Keratinocyte (primary cell): ENCODE results near the gene MEGF8. TPM values are rescaled to one million over a fixed set of nuclear protein-coding genes. Genes with fewer than 3 reads are reported as not detected.

Experiments
- DNase-seq: peaks from one replicate; pipeline ENCODE4 v3.0.0-alpha.2; 2011; ENCODE audit warnings: low read depth, missing footprints, low spot score
- FAIRE-seq: peaks from 2 replicates; lab custom pipeline; 2011; peaks lifted over from hg19 to GRCh38; lab: Jason Lieb, UNC
- H2AFZ ChIP-seq: 2 replicates; pipeline ENCODE4 v1.6.0; 2012; ENCODE audit warnings: low read length, control low read depth, inconsistent platforms; ENCODE audit not compliant: control insufficient read depth
- H3K27ac ChIP-seq: 2 replicates; pipeline ENCODE4 v1.5.1; 2011; ENCODE audit warnings: low read length; ENCODE audit not compliant: control insufficient read depth, insufficient read depth
- H3K27me3 ChIP-seq: 3 replicates; pipeline ENCODE4 v1.6.0; 2011; ENCODE audit warnings: low read length; ENCODE audit not compliant: control insufficient read depth, insufficient read depth; ENCODE audit errors: extremely low read depth
- H3K36me3 ChIP-seq, 2 experiments: 2 replicates in 1 of 2; 3 replicates in 1 of 2; pipeline ENCODE4 v1.5.1; 2011; ENCODE audit warnings: low read length in 2 of 2, mild to moderate bottlenecking in 1 of 2; ENCODE audit not compliant: control insufficient read depth in 2 of 2, insufficient read depth in 2 of 2; ENCODE audit errors: extremely low read depth in 1 of 2
- H3K4me1 ChIP-seq: 3 replicates; pipeline ENCODE4 v1.5.1; 2011; ENCODE audit warnings: low read length; ENCODE audit not compliant: control insufficient read depth, insufficient read depth; ENCODE audit errors: extremely low read depth
- H3K4me2 ChIP-seq: 3 replicates; pipeline ENCODE4 v1.6.0; 2011; ENCODE audit warnings: low read depth, low read length; ENCODE audit not compliant: control insufficient read depth, insufficient read depth; ENCODE audit errors: extremely low read depth
- H3K4me3 ChIP-seq, 3 experiments: fragments of 200-600 bp in 1 of 3; sonication (generic) in 1 of 3; 2 replicates in 2 of 3; 3 replicates in 1 of 3; pipeline ENCODE4 v1.5.1; 2011 to 2016; ENCODE audit warnings: low read length in 3 of 3, mild to moderate bottlenecking in 3 of 3, control low read depth in 2 of 3, inconsistent platforms in 1 of 3, low read depth in 1 of 3, mixed read lengths in 1 of 3, mixed run types in 1 of 3, moderate library complexity in 1 of 3; ENCODE audit not compliant: control insufficient read depth in 2 of 3, insufficient read depth in 2 of 3; ENCODE audit errors: extremely low read depth in 1 of 3
- H3K79me2 ChIP-seq: 2 replicates; pipeline ENCODE4 v1.6.0; 2012; ENCODE audit warnings: low read length; ENCODE audit not compliant: control insufficient read depth, insufficient read depth
- H3K9ac ChIP-seq: 3 replicates; pipeline ENCODE4 v1.6.0; 2011; ENCODE audit warnings: low read length; ENCODE audit not compliant: control insufficient read depth, insufficient read depth; ENCODE audit errors: extremely low read depth
- H3K9me1 ChIP-seq: 3 replicates; pipeline ENCODE4 v1.6.0; 2011; ENCODE audit warnings: low read length; ENCODE audit not compliant: control insufficient read depth, insufficient read depth; ENCODE audit errors: extremely low read depth
- H3K9me3 ChIP-seq: 2 replicates; pipeline ENCODE4 v1.5.1; 2012; ENCODE audit warnings: low read depth, low read length; ENCODE audit not compliant: control insufficient read depth
- H4K20me1 ChIP-seq: 3 replicates; pipeline ENCODE4 v1.6.0; 2011; ENCODE audit warnings: low read length; ENCODE audit not compliant: control insufficient read depth, insufficient read depth; ENCODE audit errors: extremely low read depth
- EZH2 ChIP-seq: IDR thresholded peaks from one replicate; pipeline ENCODE4 v1.6.1; 2012; ENCODE audit warnings: inconsistent platforms, mild to moderate bottlenecking, low read length, moderate library complexity
- dilution Hi-C: fragments of 300-500 bp; cut with MboI; formaldehyde crosslinking; loops from one replicate; pipeline ENCODE4 v1.7.0; 2020; ENCODE audit warnings: low sequenced_read_pairs; ENCODE audit not compliant: extremely low pct_ligation_motif_present
- polyA plus RNA-seq, 5 experiments: library from polyadenylated mRNA; depleted of rRNA in 3 of 5; stranded (reverse) in 3 of 5; stranded (forward) in 1 of 5; unstranded in 1 of 5; fragments of >200 nt; gene quantifications; 1 replicate in 1 of 5; 2 replicates in 3 of 5; 3 replicates in 1 of 5; pipeline versions ENCODE4 v1.2.1 to v1.2.3, GENCODE V29; 2011 to 2012; ENCODE audit warnings: missing spikeins in 2 of 5, low read depth in 1 of 5, low replicate concordance in 1 of 5
- TF ChIP-seq, protein P1 (sequence below), 3 experiments: IDR thresholded peaks in 1 of 3; conservative IDR thresholded peaks in 1 of 3; optimal IDR thresholded peaks in 1 of 3; 2 replicates in 2 of 3; 3 replicates in 1 of 3; pipeline versions ENCODE3 to v1.5.1; 2011; ENCODE audit warnings: low read length in 3 of 3, mild to moderate bottlenecking in 3 of 3, moderate library complexity in 2 of 3, control low read depth in 1 of 3, inconsistent platforms in 1 of 3; ENCODE audit not compliant: insufficient read depth in 2 of 3; ENCODE audit errors: extremely low read depth in 1 of 3

MEGF8 gene
- polyA plus RNA-seq, 1 donor (not counting 4 experiments of a cell fraction or from before 2014, with no cell fraction given) = 4.1 TPM

DNA sequence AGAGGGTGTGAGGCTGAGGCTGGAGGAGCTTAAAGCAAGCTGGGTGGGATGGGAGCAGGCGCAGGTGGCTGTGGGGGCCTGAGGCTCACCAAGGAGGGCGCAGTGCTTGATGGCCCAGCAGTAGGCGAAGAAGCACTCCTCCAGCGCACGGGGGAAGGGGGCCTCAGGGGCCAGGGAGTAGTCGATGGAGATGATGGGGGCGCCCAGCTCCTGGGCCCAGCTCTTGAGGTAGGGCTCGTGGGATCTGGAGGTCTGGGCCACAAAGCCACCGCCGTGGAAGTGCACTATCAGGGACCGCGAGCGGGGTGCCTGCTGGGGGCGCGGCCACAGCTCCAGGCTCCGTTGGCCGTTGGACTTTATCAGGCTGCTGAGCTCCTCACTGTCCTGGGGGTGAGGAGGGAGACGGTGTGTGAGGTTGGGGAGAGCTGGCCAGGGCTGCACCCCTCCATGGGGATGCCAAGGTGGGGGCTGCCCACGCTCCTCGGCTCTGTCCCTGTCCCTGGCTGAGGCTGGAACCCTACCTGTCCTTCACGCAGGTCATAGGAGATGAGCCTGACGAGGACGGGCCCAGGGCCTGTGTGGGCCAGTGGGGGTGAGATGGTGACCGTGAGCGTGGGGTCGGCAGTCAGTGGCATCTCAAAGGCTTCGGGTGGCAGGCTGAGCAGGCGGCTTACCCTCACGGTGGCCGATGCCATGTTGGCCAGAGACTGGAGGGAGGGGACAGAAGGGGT is 81.8 kb downstream of the MEGF8 start:
- no peaks in the 10 kb centered on the region for H3K79me2 ChIP-seq
- H3K9me3 ChIP-seq = no peaks in the 10 kb centered on the region
- no peak overlapping the region for H2AFZ ChIP-seq
- no peaks in the 10 kb centered on the region for H3K27me3 ChIP-seq
- no peak overlapping the region for H3K9ac ChIP-seq
- dilution Hi-C loops = no loop called here
- DNase-seq (no peak), FAIRE-seq (no peak)
- no peak overlapping the region for H3K4me3 ChIP-seq
- no peak for TF ChIP-seq EZH2
- TF ChIP-seq, protein P1, sequence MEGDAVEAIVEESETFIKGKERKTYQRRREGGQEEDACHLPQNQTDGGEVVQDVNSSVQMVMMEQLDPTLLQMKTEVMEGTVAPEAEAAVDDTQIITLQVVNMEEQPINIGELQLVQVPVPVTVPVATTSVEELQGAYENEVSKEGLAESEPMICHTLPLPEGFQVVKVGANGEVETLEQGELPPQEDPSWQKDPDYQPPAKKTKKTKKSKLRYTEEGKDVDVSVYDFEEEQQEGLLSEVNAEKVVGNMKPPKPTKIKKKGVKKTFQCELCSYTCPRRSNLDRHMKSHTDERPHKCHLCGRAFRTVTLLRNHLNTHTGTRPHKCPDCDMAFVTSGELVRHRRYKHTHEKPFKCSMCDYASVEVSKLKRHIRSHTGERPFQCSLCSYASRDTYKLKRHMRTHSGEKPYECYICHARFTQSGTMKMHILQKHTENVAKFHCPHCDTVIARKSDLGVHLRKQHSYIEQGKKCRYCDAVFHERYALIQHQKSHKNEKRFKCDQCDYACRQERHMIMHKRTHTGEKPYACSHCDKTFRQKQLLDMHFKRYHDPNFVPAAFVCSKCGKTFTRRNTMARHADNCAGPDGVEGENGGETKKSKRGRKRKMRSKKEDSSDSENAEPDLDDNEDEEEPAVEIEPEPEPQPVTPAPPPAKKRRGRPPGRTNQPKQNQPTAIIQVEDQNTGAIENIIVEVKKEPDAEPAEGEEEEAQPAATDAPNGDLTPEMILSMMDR (optimal IDR thresholded peaks at IDR 0.05 in 1 of 3, IDR thresholded peaks at IDR 0.05 in 1 of 3, conservative IDR thresholded peaks at IDR 0.05 in 1 of 3; ENCODE audit: extremely low read depth in 1 of 3, insufficient read depth in 2 of 3, low read length in 3 of 3) = no peak
- no peak overlapping the region for H3K4me2 ChIP-seq
- peaks cover under 1% of the 10 kb centered on the region for H3K4me1 ChIP-seq
- H4K20me1 ChIP-seq = peaks cover 3% of the 10 kb centered on the region
- H3K36me3 ChIP-seq = peaks cover 13 to 15% of the 10 kb centered on the region in 2 experiments
- no peaks in the 10 kb centered on the region for H3K9me1 ChIP-seq
- H3K27ac ChIP-seq = no peak overlapping the region

DNA sequence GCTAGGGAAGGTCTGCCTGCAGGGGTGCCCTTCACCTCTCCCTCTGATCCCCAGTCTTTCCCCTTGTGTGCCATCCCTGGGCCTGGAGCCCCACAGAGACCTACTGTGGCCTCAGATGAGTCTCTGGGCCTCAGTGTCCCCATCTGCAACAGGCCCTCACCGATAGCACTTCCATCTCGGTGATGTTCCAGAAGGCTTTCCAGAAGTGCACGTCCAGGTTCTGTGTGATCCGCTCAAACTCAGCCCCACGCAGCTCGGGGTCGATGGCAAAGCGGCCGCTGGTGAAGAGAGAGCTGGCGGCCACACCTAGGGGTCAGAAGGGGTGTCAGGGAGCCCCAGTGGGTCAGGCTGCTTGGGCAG is 82.4 kb downstream of the MEGF8 start:
- Histone ChIP-seq H3K27ac (no peak overlapping the region), H3K4me2 (no peak overlapping the region), H3K4me1 (peaks cover 2% of the 10 kb centered on the region), H3K9me3 (no peaks in the 10 kb centered on the region), H3K27me3 (no peaks in the 10 kb centered on the region), H3K79me2 (no peaks in the 10 kb centered on the region), H3K36me3 (peaks cover 12 to 15% of the 10 kb centered on the region in 2 experiments), H3K9ac (no peak overlapping the region), H3K9me1 (no peaks in the 10 kb centered on the region), H3K4me3 (no peak overlapping the region), H2AFZ (no peak overlapping the region), H4K20me1 (peaks cover 3% of the 10 kb centered on the region)
- FAIRE-seq (no peak), DNase-seq (no peak)
- dilution Hi-C loops = no loop called here
- TF ChIP-seq, protein P1 (optimal IDR thresholded peaks at IDR 0.05 in 1 of 3, IDR thresholded peaks at IDR 0.05 in 1 of 3, conservative IDR thresholded peaks at IDR 0.05 in 1 of 3; ENCODE audit: extremely low read depth in 1 of 3, insufficient read depth in 2 of 3, low read length in 3 of 3) = no peak
- no peak for TF ChIP-seq EZH2
